KOPT-K1 (cell line): ENCODE data around the gene MPIG6B.

Source experiments
- H3K27ac ChIP-seq: fragments of 200-600 bp; sonication (generic); 2 replicates; pipeline ENCODE4 v1.5.1; 2016; ENCODE audit warnings: antibody characterized with exemption, mild to moderate bottlenecking, low read depth, low read length; ENCODE audit not compliant: poor library complexity, severe bottlenecking
- H3K36me3 ChIP-seq: fragments of 200-600 bp; sonication (generic); 2 replicates; pipeline ENCODE4 v1.5.1; 2017; ENCODE audit warnings: antibody characterized with exemption, mild to moderate bottlenecking, low read length, moderate library complexity; ENCODE audit not compliant: insufficient read depth
- H3K9me3 ChIP-seq: fragments of 200-600 bp; sonication (generic); 2 replicates; pipeline ENCODE4 v1.5.1; 2017; ENCODE audit warnings: antibody characterized with exemption, low read length, mild to moderate bottlenecking; ENCODE audit not compliant: insufficient read depth, poor library complexity, severe bottlenecking

MPIG6B gene

DNA sequence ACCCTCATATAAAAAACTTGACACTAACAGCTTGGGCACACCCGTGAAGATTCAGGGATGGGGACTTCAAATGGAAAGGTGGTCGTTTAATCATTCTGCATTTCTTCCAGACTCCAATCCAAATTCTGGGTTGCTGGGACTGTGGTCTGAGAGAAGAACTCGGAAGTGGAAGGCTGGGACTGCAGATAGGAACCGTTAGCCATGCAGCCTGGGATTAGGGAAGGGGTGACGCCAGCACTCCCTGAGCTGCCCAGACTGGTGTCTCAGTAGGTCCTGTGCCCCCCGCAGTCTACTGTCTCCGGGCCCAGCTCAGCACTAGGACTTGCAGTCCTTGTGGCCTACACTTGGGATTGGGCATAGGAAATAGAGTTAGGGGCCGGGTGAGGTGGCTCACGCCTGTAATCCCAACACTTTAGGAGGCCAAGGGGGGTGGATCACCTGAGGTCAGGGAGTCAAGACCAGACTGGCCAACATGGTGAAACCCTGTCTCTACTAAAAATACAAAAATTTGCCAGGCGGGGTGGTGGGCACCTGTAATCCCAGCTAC, 13.7 kb downstream of the MPIG6B start:
- H3K27ac ChIP-seq, result peak overlapping the region; percentile 98
- no peaks in the 10 kb centered on the region for H3K9me3 ChIP-seq
- peaks cover 35% of the 10 kb centered on the region for H3K36me3 ChIP-seq

DNA sequence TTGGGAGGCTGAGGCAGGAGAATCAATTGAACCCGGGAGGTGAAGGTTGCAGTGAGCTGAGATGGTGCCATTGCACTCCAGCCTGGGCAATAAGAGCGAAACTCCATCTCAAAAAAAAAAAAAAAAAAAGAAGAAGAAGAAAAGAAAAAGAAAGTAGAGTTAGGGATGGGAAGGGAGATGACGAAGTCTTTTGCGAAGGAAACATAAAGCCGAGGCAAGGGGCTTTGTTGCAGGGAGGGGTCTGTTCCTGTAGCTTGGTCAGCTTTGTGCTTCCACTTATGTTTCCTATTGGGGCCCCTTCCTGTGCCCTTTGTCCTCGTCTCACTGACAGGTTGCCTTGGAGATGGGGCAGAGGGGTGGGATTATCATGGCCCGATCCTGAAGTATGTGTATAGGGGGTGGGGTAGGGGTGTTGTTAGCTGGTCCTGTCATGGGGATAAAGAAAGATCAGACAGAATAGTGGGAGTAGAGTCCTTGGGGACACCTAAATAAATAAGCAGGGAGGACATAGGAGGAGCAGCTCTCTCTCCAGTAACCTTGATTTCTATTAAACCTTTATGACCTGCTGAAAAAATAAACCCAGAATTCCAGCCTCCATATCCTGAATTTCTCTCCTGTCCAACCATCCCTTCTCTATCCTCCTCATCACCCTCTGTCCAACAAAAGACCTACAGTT, 14.3 kb downstream of the MPIG6B start:
- peaks cover 35% of the 10 kb centered on the region for H3K36me3 ChIP-seq
- no peaks in the 10 kb centered on the region for H3K9me3 ChIP-seq
- peak overlapping the region; percentile 98 for H3K27ac ChIP-seq

DNA sequence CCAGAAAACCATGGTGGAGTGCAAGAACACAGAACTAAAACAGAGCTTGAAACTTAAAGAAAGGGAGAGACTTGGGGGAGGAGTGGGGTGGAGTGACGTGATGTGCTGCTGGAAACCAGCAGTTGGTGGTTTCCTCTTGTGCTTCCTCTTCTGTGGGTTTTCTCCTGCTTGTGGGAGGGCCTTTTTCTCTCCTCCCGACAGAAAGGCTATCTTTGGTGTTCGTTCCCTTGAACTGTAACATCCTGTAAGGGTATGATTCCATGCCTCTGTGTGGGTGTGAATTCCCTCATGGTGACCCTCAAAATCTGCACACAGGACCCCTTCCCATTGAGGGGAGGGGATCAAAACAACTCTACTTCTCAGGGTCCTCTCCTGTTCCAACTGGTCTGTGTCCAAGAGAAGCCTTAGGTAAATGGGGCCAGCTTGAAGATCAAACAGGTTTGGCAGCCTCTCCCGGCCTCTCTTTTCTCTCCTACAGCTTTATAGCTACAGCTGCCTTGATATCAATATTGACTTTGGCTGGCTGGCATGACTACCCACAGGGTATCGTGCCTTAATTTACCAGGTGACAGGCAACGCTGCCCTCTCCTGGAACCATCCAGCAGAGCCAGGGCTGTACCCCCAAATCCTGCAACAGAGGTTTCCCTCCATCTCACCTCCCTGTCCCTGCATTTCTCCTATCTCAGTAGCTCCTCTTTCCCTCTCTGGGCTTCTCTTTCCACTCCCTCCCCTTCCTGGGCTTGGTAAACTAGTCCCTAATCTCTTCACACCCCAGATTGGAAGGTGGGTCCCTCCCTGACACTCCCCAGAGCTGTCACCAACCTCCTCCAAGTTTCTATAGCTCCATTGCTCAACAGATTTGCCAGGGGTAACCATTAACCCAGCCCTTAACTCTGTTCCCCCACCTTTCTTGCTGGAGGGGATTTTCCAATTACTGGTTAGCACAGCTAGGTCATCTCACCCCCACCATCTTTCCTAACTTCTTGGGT, 15.1 kb downstream of the MPIG6B start:
- Histone ChIP-seq H3K27ac (peak overlapping the region; percentile 98), H3K36me3 (peaks cover 35% of the 10 kb centered on the region), H3K9me3 (no peaks in the 10 kb centered on the region)

DNA sequence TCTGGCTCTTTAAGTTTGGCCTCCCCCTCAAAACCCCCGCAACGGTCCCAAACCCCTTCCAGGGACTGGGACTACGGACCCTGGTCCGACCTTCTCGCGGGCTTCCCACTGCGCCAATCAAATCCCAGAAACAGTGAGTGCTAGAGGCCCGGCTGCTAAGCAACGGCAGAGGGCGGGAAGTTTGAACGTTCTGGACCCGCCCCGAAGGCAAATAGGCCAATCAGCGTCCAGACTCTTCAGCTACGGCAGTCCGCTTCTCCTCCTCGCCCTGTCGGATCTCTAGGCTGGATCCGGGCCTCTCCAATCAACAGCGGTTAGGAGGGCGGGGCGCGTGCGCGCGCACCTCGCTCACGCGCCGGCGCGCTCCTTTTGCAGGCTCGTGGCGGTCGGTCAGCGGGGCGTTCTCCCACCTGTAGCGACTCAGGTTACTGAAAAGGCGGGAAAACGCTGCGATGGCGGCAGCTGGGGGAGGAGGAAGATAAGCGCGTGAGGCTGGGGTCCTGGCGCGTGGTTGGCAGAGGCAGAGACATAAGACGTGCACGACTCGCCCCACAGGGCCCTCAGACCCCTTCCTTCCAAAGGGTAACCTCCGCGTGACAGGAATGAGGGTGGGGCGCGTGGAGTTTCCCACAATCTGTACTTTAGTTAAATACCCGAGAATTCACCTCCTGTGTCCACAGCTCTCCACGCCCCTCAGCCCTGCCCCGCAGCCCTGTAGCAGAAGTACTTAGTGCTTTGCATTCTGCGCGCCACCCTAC, 16.6 kb downstream of the MPIG6B start, which contains the start of gene MSH5:
TSS of gene MSH5 (plus strand) at position 367 of the 758 bp plus-strand sequence. CDS start 462 bp downstream, outside the sequence.
- no peaks in the 10 kb centered on the region for H3K9me3 ChIP-seq
- H3K36me3 ChIP-seq, result peaks cover 38% of the 10 kb centered on the region
- peak within 1 kb of the TSS; percentile 98 for H3K27ac ChIP-seq

DNA sequence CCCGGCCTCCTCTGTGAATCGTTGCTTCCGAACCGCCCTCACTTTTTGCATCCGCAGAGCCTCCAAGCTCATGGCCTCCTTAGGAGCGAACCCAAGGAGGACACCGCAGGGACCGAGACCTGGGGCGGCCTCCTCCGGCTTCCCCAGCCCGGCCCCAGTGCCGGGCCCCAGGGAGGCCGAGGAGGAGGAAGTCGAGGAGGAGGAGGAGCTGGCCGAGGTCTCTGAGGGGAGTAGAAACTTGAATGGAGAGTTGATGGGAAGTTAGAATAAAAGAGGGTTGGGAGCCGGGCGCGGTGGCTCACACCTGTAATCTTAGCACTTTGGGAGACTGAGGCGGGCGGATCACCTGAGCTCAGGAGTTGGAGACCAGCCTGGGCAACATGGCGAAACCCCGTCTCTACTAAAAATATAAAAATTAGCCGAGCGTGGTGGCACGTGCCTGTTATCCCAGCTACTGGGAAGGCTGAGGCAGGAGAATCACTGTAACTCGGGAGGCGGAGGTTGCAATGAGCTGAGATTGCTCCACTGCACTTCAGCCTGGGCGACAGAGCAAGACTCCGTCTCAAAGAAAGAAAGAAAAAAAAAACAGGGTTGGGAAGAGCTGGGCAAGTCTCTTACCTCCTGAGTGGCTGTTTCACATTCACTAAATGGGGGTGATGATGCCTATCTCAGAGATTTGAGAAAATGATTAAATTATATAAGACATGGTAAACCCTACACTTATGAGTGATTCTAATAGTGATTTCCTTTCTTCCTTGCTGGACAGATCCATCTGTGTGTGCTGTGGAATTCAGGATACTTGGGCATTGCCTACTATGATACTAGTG, 17.4 kb downstream of the MPIG6B start:
- Histone ChIP-seq H3K36me3 (peaks cover 46% of the 10 kb centered on the region), H3K27ac (peak overlapping the region; percentile 98), H3K9me3 (no peaks in the 10 kb centered on the region)

DNA sequence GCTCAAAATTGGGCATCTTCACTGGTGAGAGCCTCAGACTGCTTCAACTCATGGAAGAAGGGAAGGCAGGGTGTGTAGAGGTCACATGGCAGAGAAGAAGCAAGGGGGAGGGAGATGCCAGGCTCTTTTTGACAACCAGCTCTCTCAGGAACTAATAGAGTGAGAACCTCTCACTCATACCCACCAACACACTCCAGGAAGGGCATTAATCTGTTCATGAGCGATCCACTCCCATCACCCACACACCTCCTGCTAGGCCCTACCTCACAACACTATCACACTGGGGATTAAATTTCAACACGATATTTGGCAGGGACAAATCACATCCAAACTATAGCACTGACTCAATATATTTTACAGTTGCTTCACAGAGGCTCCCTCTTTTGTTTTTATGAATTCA, 18.6 kb downstream of the MPIG6B start:
- H3K36me3 ChIP-seq, result peaks cover 55% of the 10 kb centered on the region
- H3K27ac ChIP-seq, result peak overlapping the region; percentile 98
- no peaks in the 10 kb centered on the region for H3K9me3 ChIP-seq

DNA sequence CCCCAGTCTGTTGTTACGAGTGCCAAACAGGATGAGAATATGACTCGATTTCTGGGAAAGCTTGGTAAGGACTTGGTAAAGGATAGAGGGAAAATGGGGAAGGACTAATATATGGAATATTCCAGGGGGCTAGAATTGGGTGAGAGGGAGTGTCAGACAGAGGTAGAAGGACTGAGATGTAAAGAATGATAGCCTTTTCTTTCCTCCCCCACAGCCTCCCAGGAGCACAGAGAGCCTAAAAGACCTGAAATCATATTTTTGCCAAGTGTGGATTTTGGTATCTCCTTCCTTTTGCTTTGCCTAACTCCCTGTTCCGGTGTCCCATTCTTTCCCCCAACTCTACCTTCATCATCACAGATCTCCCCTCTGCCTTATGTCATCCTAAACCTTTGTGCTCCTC, 19.7 kb downstream of the MPIG6B start:
- Histone ChIP-seq H3K9me3 (no peaks in the 10 kb centered on the region), H3K27ac (no peak overlapping the region), H3K36me3 (peaks cover 65% of the 10 kb centered on the region)

DNA sequence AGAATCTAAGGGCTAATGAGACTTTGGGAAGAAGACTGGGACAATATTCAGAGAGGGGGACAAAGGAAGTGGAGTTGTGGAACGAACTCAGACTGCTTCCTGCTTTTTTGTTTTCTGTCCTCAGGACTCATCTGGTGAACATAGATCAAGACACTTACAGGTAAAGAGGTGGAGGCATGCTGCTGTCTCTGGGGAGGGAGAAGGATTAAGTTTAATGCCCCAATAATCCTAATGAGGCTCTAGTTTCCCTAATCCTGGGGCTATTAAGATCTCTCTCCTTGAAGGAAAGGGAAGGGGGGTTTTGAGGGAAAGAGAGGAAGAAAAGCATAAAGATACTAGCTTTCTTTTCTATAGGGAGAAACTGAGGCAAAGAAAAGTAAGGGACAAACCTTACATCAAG, 21.2 kb downstream of the MPIG6B start:
- Histone ChIP-seq H3K27ac (no peak overlapping the region), H3K9me3 (no peaks in the 10 kb centered on the region), H3K36me3 (peaks cover 81% of the 10 kb centered on the region)

DNA sequence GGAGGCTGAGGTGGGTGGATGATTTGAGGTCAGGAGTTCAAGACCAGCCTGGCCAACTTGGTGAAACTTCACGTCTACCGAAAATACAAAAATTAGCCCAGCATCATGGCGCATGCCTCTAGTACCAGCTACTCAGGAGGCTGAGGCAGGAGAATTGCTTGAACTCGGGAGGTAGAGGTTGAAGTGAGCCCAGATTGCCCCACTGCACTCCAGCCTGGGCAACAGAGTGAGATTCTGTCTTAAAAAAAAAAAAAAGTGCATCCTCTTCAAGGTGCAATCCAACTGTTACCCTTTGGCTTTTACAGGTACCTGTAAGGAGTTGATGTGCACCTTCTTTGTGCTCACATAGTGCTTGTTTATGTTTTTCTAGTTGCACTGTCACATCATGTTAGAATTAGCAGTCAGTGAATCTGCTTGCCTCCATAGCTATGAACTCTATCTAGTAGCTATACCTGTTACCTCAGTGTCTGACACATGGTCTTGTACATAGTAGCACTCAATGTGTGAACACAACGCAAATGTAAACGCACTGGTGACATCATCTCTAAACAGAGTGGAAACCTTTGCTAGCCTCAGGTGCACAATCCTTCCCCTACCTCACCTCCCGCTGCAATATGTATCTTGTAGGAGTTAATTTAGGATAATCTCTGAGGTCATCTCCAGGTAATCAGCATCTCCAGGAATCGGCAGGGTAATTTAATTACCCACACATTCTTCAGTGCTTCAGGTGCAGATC, 26.3 kb downstream of the MPIG6B start:
- Histone ChIP-seq H3K9me3 (no peaks in the 10 kb centered on the region), H3K36me3 (peaks cover 65% of the 10 kb centered on the region), H3K27ac (no peak overlapping the region)

DNA sequence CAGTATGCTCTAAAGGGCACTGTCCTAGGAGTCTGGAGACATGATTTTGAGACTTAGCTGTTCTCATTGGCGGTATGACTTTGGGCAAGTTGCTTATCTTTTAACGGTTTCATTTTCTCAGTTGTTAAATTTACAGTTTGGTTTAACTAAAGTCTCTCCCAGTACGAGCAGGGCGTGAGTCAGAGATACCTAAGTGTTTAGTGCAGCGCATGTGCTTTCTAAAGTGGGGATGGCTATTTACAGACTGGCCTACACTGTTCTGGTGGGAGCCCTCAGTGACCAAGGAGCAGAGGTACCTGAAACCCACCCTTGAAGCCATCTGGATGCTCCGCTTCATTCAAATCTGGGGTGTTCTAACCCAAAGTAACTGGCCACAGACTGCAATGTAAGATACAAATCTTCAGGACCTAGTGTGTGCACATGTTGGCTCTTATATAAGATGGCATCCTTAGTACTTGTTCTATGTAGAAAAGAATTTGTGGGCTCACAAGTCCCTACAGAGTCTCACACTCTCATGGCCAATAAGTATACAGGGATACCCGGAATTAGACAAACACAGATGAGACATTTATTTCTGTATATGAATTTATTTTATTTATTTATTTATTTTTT, 27.3 kb downstream of the MPIG6B start:
- no peaks in the 10 kb centered on the region for H3K9me3 ChIP-seq
- peaks cover 55% of the 10 kb centered on the region for H3K36me3 ChIP-seq
- H3K27ac ChIP-seq, result no peak overlapping the region

DNA sequence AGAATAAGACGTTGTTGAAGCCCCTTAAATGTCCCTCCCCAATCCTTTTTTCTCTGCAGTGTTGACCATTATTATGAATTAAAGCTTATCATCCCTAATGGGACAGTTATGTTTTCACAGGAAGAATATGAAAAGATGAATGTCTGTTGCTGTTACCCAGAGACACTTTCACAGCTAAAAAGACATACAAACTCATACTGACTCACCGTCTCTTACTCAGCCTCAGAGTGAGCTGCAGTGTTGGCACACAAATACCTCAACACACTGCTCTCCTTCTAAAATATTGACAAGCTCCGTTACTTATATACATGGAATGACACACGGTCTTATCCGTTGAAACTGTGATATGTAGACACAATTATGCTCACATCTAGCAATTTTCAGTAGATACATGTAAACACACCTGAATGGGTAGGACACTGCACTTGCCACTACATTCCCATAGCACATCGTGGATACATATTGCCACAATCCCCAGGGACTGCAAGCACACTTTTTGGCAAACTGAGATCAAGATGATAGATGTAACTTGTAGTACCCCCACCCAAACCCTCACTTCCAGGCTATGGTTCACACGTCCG, 29.7 kb downstream of the MPIG6B start:
- Histone ChIP-seq H3K36me3 (peaks cover 38% of the 10 kb centered on the region), H3K27ac (no peak overlapping the region), H3K9me3 (no peaks in the 10 kb centered on the region)

DNA sequence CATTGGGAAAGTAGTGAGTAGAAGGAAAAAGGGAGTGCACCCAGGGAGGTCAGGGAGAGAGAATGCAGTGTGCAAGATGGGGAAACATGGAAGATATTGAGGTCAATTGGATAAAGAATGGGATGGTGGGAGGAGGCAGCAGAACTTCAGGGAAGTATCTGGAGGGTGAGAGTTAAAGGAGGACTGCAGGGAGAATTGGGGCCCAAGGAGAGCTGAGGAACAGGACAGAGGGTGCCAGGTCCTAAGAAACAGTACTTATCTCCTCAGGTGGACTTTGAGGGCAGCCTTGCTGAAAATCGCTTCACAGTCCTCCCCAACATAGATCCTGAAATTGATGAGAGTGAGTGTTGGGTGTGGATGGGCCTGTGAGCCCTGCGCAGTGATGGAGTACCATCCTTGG, 35.1 kb downstream of the MPIG6B start:
- H3K36me3 ChIP-seq, result peaks cover 60% of the 10 kb centered on the region
- H3K9me3 ChIP-seq, result no peaks in the 10 kb centered on the region
- no peak overlapping the region for H3K27ac ChIP-seq

DNA sequence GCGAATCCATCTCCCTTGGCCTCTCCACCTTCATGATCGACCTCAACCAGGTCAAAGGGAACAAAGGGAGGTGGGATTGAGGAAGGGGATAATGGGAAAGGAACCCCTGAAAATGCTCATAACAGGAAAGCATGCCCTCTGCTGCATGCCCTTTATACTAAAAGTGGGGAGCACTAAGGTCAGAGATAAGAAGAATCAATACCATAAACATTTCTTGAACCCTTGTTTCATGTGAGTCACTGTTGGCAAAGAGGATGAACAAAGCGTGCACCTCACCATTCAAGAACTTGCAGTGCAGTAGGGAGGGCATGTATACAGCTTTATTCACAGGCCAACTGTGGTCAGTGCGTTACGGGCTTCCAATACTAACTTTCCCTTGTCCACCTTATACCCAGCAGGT, 37.6 kb downstream of the MPIG6B start:
- Histone ChIP-seq H3K36me3 (peaks cover 79% of the 10 kb centered on the region), H3K27ac (no peak overlapping the region), H3K9me3 (no peaks in the 10 kb centered on the region)
